OCI-LY7 (cell line): ENCODE measurements around the gene SLC13A2. TPM values are rescaled to one million over a fixed set of nuclear protein-coding genes. Genes with fewer than 3 reads are reported as not detected.

ENCODE experiments used
- BruUV-seq: library from RNA; stranded (reverse); fragments of 400-500 nt; replicated peaks from 2 replicates; lab custom pipeline; 2021; lab: Mats Ljungman, UMichigan
- CTCF ChIA-PET: fragments of 300-600 bp; sonication (Branson Sonifier 250); formaldehyde crosslinking; loops from one replicate; lab custom pipeline; 2022; ENCODE audit warnings: antibody characterized with exemption; ENCODE audit not compliant: unreplicated experiment; lab: Charles Lee
- POLR2A ChIA-PET: fragments of 300-600 bp; sonication (Branson Sonifier 250); formaldehyde crosslinking; loops from one replicate; lab custom pipeline; 2022; ENCODE audit warnings: antibody characterized with exemption; lab: Charles Lee
- DNase-seq: peaks from one replicate; pipeline ENCODE4 v3.0.0-alpha.2; 2015; ENCODE audit warnings: low spot score
- H2AFZ ChIP-seq: fragments of 200-600 bp; sonication (generic), shearing (Covaris generic); 2 replicates; pipeline ENCODE4 v1.6.1; 2014; ENCODE audit warnings: mild to moderate bottlenecking, antibody characterized with exemption, low read length, moderate library complexity
- H3K27ac ChIP-seq: fragments of 200-600 bp; sonication (generic); 2 replicates; pipeline ENCODE4 v1.5.1; 2014; ENCODE audit warnings: mixed run types, low read depth, mild to moderate bottlenecking, moderate library complexity, low read length, inconsistent platforms; ENCODE audit not compliant: poor library complexity, severe bottlenecking
- H3K36me3 ChIP-seq: fragments of 200-600 bp; sonication (generic); 2 replicates; pipeline ENCODE4 v1.6.1; 2014; ENCODE audit warnings: mild to moderate bottlenecking, antibody characterized with exemption, low read length, moderate library complexity, mixed read lengths; ENCODE audit not compliant: insufficient read depth
- H3K4me1 ChIP-seq: fragments of 200-600 bp; sonication (generic); 2 replicates; pipeline ENCODE4 v1.5.1; 2014; ENCODE audit warnings: mild to moderate bottlenecking, low read length; ENCODE audit not compliant: insufficient read depth, poor library complexity, severe bottlenecking
- H3K4me2 ChIP-seq: fragments of 200-600 bp; sonication (generic); 2 replicates; pipeline ENCODE4 v1.6.1; 2014; ENCODE audit warnings: mild to moderate bottlenecking, low read length
- H3K4me3 ChIP-seq: fragments of 200-600 bp; sonication (generic); 2 replicates; pipeline ENCODE4 v1.5.1; 2014; ENCODE audit warnings: mild to moderate bottlenecking, low read depth, low read length; ENCODE audit not compliant: poor library complexity, severe bottlenecking
- H3K79me2 ChIP-seq: fragments of 200-600 bp; sonication (generic); 2 replicates; pipeline ENCODE4 v1.6.1; 2016; ENCODE audit warnings: low read depth, mild to moderate bottlenecking, low read length, moderate library complexity, mixed read lengths; ENCODE audit not compliant: insufficient read depth
- H3K9me2 ChIP-seq: fragments of 200-600 bp; sonication (generic); 2 replicates; pipeline ENCODE4 v1.6.1; 2016; ENCODE audit warnings: mild to moderate bottlenecking, low read length, mixed read lengths; ENCODE audit not compliant: insufficient read depth
- H3K9me3 ChIP-seq: fragments of 200-600 bp; sonication (generic); 2 replicates; pipeline ENCODE4 v1.6.1; 2014; ENCODE audit warnings: mild to moderate bottlenecking, mixed run types, low read length, mixed read lengths
- H4K20me1 ChIP-seq: fragments of 200-600 bp; sonication (generic); 2 replicates; pipeline ENCODE4 v1.6.1; 2014; ENCODE audit warnings: mild to moderate bottlenecking, antibody characterized with exemption, low read length, moderate library complexity, mixed read lengths; ENCODE audit not compliant: insufficient read depth
- EZH2phosphoT487 ChIP-seq: fragments of 200-600 bp; sonication (generic); IDR thresholded peaks from 2 replicates; pipeline ENCODE4 v1.6.1; 2018; ENCODE audit warnings: low read depth, borderline replicate concordance, mild to moderate bottlenecking, mixed run types, antibody characterized with exemption, low read length, moderate library complexity, mixed read lengths
- intact Hi-C: fragments of 100-400 bp; cut with micrococcal nuclease; formaldehyde crosslinking; loops from one replicate; pipeline ENCODE4 v1.10.0; 2022; ENCODE audit not compliant: unreplicated experiment
- total RNA-seq, 2 experiments: library from RNA; depleted of rRNA in 1 of 2; stranded (reverse); fragments of >200 nt in 1 of 2; shearing (Covaris generic) in 1 of 2; gene quantifications; 2 replicates each; pipeline ENCODE4 v1.2.3, GENCODE V29; 2014 to 2022
- TF ChIP-seq, protein P1 (sequence below): fragments of 200-600 bp; sonication (generic); conservative IDR thresholded peaks from 2 replicates; pipeline ENCODE4 v1.5.1; 2014; ENCODE audit warnings: mild to moderate bottlenecking, antibody characterized with exemption, low read length, moderate library complexity, mixed read lengths

Gene SLC13A2
- total RNA-seq, 2 experiments from 2014 or later: not detected

DNA sequence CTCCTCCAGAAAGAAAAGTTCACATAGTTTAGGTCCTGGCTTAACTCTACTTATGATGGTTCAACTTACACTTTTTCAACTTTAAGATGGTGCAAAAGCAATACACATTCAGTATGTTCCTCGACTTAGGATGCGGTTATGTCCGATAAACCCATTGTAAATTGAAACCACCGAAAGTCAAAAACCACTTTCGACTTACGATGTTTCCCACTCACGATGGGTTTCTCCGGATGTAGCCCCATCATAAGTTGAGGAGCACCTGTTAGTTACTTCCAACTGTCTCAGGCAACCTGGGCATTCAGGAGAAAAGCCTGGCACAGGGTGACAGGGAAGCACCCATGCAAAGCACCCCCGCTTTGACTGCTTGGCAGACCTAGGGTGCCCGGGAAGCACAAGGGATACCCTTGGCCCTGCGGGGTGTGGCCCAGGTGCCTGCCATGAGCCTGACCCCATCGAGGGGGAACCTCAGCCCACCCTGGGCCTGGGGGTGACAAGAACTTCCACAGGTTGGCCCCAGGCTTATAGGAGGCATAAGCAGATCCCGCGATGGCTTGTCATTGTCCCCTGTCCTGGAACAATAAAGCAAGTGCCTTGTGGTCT is 65.0 kb downstream of the SLC13A2 start:
- no peak overlapping the region for H2AFZ ChIP-seq
- H3K79me2 ChIP-seq: no peaks in the 10 kb centered on the region
- no peaks in the 10 kb centered on the region for H3K9me2 ChIP-seq
- no peak for DNase-seq
- H3K4me1 ChIP-seq: no peaks in the 10 kb centered on the region
- no peaks in the 10 kb centered on the region for H3K9me3 ChIP-seq
- TF ChIP-seq, protein P1, sequence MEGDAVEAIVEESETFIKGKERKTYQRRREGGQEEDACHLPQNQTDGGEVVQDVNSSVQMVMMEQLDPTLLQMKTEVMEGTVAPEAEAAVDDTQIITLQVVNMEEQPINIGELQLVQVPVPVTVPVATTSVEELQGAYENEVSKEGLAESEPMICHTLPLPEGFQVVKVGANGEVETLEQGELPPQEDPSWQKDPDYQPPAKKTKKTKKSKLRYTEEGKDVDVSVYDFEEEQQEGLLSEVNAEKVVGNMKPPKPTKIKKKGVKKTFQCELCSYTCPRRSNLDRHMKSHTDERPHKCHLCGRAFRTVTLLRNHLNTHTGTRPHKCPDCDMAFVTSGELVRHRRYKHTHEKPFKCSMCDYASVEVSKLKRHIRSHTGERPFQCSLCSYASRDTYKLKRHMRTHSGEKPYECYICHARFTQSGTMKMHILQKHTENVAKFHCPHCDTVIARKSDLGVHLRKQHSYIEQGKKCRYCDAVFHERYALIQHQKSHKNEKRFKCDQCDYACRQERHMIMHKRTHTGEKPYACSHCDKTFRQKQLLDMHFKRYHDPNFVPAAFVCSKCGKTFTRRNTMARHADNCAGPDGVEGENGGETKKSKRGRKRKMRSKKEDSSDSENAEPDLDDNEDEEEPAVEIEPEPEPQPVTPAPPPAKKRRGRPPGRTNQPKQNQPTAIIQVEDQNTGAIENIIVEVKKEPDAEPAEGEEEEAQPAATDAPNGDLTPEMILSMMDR: no peak
- TF ChIP-seq EZH2phosphoT487: no peak
- H3K36me3 ChIP-seq: no peaks in the 10 kb centered on the region
- ChIA-PET POLR2A (no interaction called here), CTCF (no interaction called here)
- no peak overlapping the region for H3K4me2 ChIP-seq
- BruUV-seq: no TSS peak
- intact Hi-C loops: no loop called here
- no peaks in the 10 kb centered on the region for H4K20me1 ChIP-seq
- no peak overlapping the region for H3K4me3 ChIP-seq
- H3K27ac ChIP-seq: no peak overlapping the region

DNA sequence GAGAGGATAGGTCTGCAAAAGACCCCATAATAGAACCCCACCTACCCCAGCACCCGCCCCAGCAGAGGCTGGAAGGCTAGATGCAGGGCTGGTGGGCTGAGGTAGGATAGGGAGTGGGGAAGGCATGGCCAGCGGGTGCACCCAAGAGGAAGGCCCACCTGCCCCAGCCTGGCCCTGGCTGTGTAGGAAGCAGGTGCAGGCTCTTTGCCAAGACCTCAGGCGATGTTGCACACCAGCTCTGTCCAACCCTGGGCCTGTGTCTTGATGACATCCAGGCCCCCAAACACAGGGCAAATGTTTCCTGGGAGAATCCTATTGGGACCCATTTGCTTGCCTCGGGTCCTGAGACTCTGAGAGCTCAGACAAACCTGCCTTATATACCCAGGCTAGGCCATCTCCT is 66.8 kb downstream of the SLC13A2 start:
- Histone ChIP-seq H3K27ac (no peak overlapping the region), H2AFZ (no peak overlapping the region), H3K36me3 (no peaks in the 10 kb centered on the region), H3K9me2 (no peaks in the 10 kb centered on the region), H3K9me3 (no peaks in the 10 kb centered on the region), H3K4me1 (peaks cover 5% of the 10 kb centered on the region), H4K20me1 (no peaks in the 10 kb centered on the region), H3K4me2 (no peak overlapping the region), H3K4me3 (no peak overlapping the region), H3K79me2 (no peaks in the 10 kb centered on the region)
- no TSS peak for BruUV-seq
- DNase-seq: no peak
- TF ChIP-seq, protein P1: no peak
- POLR2A ChIA-PET: interaction anchor here (0.7 kb wide), 1 partner anchor 53 kb away, joined by 8 read pairs; no protein-coding TSS in a partner anchor
- intact Hi-C loops: loop anchor here (1.0 kb wide), 1 partner anchor 46 kb away; no protein-coding TSS in a partner anchor
- CTCF ChIA-PET: no interaction called here

DNA sequence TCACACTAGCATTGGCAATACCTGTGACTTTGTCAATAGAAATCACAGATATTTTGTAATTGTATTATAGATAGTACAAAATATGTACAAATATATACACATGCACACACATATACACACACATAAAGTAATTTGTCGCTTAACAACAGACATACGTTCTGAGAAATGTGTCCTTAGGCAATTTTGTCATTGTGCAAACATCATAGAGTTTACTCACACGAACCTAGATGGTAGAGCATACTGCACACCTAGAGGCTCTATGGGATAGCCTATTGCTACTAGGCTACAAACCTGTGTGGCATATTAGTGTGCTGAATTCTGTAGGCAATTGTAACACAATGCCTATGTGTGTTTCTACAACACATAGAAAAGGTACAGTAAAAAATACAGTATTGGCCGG is 68.0 kb downstream of the SLC13A2 start:
- TF ChIP-seq, protein P1: no peak
- no peak for TF ChIP-seq EZH2phosphoT487
- H3K4me2 ChIP-seq: no peak overlapping the region
- H3K9me3 ChIP-seq: no peaks in the 10 kb centered on the region
- no peaks in the 10 kb centered on the region for H3K9me2 ChIP-seq
- ChIA-PET POLR2A (no interaction called here), CTCF (no interaction called here)
- no peak overlapping the region for H3K4me3 ChIP-seq
- no TSS peak for BruUV-seq
- no peaks in the 10 kb centered on the region for H4K20me1 ChIP-seq
- no peak for DNase-seq
- H2AFZ ChIP-seq: no peak overlapping the region
- no peaks in the 10 kb centered on the region for H3K79me2 ChIP-seq
- no peaks in the 10 kb centered on the region for H3K36me3 ChIP-seq
- intact Hi-C loops: no loop called here
- peaks cover 5% of the 10 kb centered on the region for H3K4me1 ChIP-seq
- H3K27ac ChIP-seq: no peak overlapping the region
